ENCODE results near the gene NFIX. TPM values are rescaled to one million over a fixed set of nuclear protein-coding genes. Genes with fewer than 3 reads are reported as not detected.
A peak's percentile ranks its signal among the peaks of the same experiment; 100 is the strongest.

NFIX gene
- total and polyA plus RNA-seq, 2 experiments from 2014 or later = 0.06 to 0.14 TPM

- TF ChIP-seq CTCF (conservative IDR thresholded peaks at IDR 0.05; ENCODE audit: low read depth in 2 of 2) (no peak), NANOG (IDR thresholded peaks at IDR 0.05; ENCODE audit: borderline replicate concordance) (no peak), CREB1 (CRISPR knock-in tag; IDR thresholded peaks at IDR 0.05; ENCODE audit: low read depth) (no peak), ETS1 (IDR thresholded peaks at IDR 0.05) (no peak), POLR2AphosphoS5 (IDR thresholded peaks at IDR 0.05; ENCODE audit: low read depth) (no peak), ZNF114 (CRISPR knock-in tag; IDR thresholded peaks at IDR 0.05) (no peak), EZH2phosphoT487 (IDR thresholded peaks at IDR 0.05; ENCODE audit: unreplicated experiment) (no peak), JUNB (IDR thresholded peaks at IDR 0.05; ENCODE audit: unreplicated experiment) (no peak)
These were observed 83.7 kb downstream of the NFIX start (continued) for GRCh38 chr19:13078897-13079541.

GRCh38 chr19:13079542-13079986 lies 84.3 kb downstream of the NFIX start:
- Histone ChIP-seq H3K36me3 (ENCODE audit: insufficient read depth) (no peaks in the 10 kb centered on the region), H3K4me2 (no peak overlapping the region), H3K4me1 (ENCODE audit: insufficient read depth) (peaks cover 34% of the 10 kb centered on the region), H3K79me2 (replicated peaks; ENCODE audit: insufficient read depth) (no peaks in the 10 kb centered on the region), H3K9me2 (ENCODE audit: insufficient read depth) (no peaks in the 10 kb centered on the region), H2AFZ (peak overlapping the region; percentile 66; the same call in 1 of the 2 replicates), H3K27ac (ENCODE audit: low read depth) (no peak overlapping the region), H3K4me3 (no peak overlapping the region), H3F3A (replicated peaks; ENCODE audit: low read depth) (0 out of 2 replicates have a peak, but pooled peaks cover 11% of the 10 kb centered on the region), H4K20me1 (replicated peaks; ENCODE audit: insufficient read depth) (no peaks in the 10 kb centered on the region), H3K27me3 (ENCODE audit: insufficient read depth) (peaks cover 8% of the 10 kb centered on the region; the same call in 1 of the 2 replicates)
- DNase-seq (ENCODE audit: low spot score) (no peak), ATAC-seq (peak; percentile 12; the same call in 2 of the 3 replicates)
- H3K27ac Mint-ChIP-seq = no peak overlapping the region
- H3K27me3 Mint-ChIP-seq (ENCODE audit: insufficient read depth, low read depth, poor library complexity) = peaks cover 40% of the 10 kb centered on the region
- no peaks in the 10 kb centered on the region for H3K9me3 Mint-ChIP-seq
- H3K4me3 Mint-ChIP-seq = no peak overlapping the region
- H3K4me1 Mint-ChIP-seq = peaks cover 39% of the 10 kb centered on the region
- H3K36me3 Mint-ChIP-seq (ENCODE audit: low read depth) = no peaks in the 10 kb centered on the region
- no peak for TF ChIP-seq ZNF114 (CRISPR knock-in tag; IDR thresholded peaks at IDR 0.05)
- TF ChIP-seq STAT1 (IDR thresholded peaks at IDR 0.05; ENCODE audit: unreplicated experiment) = no peak
- TF ChIP-seq CTCF (conservative IDR thresholded peaks at IDR 0.05; ENCODE audit: low read depth in 2 of 2) = no peak
- no peak for TF ChIP-seq NANOG (IDR thresholded peaks at IDR 0.05; ENCODE audit: borderline replicate concordance)
- no peak for TF ChIP-seq JUNB (IDR thresholded peaks at IDR 0.05; ENCODE audit: unreplicated experiment)
- no peak for TF ChIP-seq EZH2phosphoT487 (IDR thresholded peaks at IDR 0.05; ENCODE audit: unreplicated experiment)
- TF ChIP-seq EZH2 (IDR thresholded peaks at IDR 0.05; ENCODE audit: low read depth, unreplicated experiment) = no peak
- no peak for TF ChIP-seq ZNF331 (CRISPR knock-in tag; IDR thresholded peaks at IDR 0.05; ENCODE audit: low read depth)
- TF ChIP-seq POLR2AphosphoS5 (IDR thresholded peaks at IDR 0.05; ENCODE audit: low read depth) = no peak
- TF ChIP-seq CREB1 (CRISPR knock-in tag; IDR thresholded peaks at IDR 0.05; ENCODE audit: low read depth) = no peak
- no peak for TF ChIP-seq REST (IDR thresholded peaks at IDR 0.05; ENCODE audit: unreplicated experiment)
- TF ChIP-seq ETS1 (IDR thresholded peaks at IDR 0.05) = no peak

All from GM23338 (cell line).